GM18873 (cell line): ENCODE results near the gene VPS36.
A peak's percentile ranks its signal among the peaks of the same experiment; 100 is the strongest.
"Not testable (repeated sequence)": the region's sequence is repeated elsewhere in the genome, so short reads cannot be mapped to it uniquely, and the experiment has no call there.

Experiments
- ATAC-seq: cut with Tn5 transposase; IDR thresholded peaks from one replicate; pipeline ENCODE4 v1.9.1; 2021; ENCODE audit warnings: mild to moderate bottlenecking, moderate library complexity, moderate number of reproducible peaks; ENCODE audit not compliant: unreplicated experiment, low FRiP score

VPS36 gene

DNA sequence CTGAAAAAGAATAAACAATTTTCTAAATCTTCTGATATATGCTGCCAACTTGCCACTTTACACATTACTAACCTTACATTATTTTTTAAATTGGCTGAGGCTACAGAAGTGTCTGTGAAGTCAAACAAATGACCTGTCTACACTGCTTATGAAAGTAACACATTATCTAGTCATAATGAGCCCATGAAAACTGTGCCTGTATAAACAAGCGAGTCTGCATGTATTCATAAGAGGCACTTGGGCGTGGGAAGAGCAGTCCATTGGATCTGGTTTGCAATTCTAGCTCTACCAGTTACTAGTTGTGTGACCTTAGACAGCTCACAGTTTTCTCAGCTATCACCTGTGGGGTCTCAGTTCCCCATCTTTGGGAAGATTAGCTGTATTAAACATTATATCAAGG lies 3.1 kb downstream of the VPS36 start:
- ATAC-seq: no peak

DNA sequence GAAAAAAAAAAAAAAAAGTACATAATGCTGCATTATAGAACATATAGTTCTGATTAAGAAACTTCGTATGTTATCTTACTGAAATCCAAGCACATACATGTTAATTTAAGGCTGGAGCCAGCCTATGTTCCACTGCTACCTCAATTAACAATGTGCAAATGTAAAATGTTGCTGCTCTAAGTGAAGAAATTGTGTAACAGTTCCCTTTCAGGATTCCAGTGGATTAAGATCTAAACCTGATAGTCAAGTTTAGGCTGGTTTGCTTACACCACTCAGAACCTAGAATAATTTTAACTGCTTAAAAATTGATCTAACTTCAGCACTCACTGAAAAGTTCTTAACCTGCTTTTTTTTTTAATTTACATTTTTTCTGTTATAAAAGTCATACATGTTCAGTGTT lies 4.2 kb downstream of the VPS36 start:
- ATAC-seq: no peak

DNA sequence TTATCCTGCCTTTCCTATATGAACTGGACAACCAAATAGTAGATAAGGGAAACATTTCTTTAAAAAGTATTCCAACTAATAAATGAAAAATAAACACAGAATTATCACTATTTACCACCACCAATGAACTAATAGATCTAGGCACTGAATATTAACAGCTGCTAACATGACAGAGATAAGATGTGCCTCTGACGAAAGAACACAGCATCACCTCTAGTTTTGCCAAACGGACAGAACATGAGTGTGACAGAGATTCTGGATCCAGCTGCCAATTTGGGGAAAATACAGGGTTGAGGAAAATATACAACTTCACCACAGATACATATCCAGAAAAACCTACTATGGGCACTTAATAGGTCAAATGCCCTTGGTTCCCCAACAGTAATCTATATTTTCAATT lies 18.0 kb downstream of the VPS36 start:
- ATAC-seq: no peak

DNA sequence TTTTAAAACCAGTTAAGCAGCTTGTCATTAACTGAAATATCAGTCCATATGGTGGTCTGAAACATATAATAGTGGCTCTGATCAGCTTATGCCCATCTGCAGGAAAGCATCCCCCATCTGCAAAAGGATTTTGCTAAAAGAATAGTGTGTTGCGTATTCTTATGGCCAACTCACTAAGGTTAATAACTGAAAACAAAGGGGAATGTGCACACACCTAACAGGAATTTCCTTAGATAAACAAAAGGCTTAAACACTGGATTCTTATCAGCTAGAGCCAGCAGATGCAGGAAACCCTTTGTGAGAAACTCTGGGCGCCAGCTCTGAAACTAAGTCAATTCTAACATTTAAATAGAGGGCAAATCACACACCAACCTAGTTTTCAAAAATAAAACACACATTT lies 22.1 kb downstream of the VPS36 start:
- ATAC-seq: no peak

DNA sequence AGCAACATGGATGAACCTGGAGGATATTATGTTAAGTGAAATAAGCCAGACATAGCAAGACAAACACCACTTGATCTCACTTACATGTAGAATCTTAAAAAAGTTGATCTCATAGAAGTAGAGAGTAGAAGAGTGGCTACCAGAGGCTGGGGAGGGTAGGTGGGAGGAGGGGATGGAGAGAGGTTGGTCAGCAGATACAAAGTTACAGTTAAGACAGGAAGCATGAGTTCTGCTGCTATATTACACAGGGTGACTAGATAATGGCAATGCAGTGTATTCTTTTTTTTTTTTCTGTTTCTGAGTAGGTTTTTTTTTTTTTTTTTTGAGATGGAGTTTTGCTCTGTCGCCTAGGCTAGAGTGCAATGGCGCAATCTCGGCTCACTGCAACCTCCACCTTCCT lies 29.2 kb downstream of the VPS36 start:
- no peak for ATAC-seq

DNA sequence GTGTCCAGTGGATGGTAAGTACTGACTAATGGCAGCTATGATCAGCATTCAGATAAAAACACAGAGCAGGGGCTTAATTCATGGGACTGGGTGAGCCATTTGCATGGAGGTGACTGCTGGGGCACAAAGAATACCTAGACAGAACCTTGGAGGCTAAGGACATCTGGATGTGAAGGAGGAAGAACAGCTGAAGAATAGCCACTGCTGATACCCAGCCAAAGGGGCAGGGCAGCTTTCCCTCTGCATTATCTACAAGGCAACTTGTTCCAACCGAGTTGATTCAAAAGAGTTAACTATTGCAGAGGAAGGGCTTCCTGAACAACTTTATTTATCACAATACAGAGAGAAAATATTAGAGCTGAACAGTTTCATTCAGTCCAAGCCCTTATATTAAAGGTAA lies 31.4 kb downstream of the VPS36 start:
- no peak for ATAC-seq

DNA sequence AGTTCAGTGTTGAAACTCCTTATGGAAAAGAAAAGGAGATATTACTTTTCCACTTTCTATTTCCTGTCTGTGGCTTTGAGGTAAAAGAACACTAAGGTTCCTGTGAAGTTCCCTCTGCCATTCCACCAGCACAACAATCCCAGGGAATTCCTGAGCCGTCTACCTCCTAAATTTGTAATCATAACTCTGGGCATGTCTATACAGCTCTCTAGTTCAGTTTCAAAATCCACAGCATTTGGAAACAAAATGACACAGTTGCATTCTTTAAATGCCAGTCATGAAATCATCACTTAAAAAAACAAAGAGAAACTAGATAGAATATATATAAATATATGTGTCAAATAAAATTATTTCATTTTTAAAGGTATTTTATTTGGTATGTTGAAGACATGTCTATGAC lies 35.5 kb downstream of the VPS36 start:
- ATAC-seq: no peak

DNA sequence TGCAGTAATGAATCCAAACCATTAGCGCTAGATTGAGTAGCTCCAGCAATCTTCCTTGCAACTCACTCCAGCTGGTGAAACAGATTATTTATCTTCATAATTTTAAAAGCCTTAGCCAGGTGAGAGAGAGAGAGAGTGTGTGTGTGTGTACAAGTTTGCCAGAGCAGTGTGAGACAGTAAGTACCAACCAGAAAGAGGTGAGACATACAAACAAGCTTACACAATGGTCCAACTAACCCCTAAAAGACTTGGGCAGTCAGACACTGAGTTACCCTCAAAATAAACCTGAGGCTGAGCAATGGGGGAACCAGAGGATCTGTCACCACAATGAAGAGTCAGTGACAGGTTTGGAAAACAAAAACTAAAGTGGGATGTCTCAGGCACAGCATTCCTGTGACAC lies 36.4 kb downstream of the VPS36 start:
- ATAC-seq: no peak

DNA sequence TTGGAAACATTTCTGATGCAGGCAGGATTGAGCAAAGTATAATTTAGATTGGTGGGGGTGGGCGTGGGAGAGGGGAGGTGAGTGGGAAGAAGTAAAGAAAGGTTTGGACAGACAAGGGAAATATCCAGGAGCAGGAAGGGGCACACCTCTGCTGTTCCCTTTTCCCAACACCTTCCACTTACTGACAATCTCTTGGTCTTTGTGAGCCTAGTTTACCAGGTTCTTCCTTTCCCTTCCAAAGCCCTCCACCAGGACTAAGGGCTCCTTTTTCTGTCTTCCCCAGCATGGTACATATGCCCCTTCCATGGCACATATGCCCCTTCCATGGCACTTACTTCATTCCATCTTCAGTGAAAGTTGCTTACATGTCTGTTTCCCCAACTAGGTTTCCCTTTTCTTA lies 38.3 kb downstream of the VPS36 start:
- no peak for ATAC-seq

DNA sequence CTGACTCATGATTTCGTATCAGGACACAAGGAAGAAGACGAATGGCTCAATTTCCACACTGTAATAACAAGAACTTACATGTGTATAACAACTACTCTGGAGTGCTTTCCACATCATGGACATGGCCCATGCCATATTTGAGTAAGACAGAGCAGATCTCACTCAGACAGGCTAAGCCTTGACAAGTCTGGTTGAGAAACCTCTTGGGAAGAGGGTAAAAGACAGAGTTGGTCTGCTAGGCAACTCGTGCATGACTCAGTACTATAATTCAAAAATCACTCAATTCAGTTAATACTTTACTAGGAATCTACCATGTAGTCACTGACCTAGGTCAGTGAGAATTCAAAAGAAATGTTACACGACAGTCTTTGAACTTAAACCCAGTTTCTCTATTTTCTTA lies 38.8 kb downstream of the VPS36 start:
- ATAC-seq: peak; percentile 96

DNA sequence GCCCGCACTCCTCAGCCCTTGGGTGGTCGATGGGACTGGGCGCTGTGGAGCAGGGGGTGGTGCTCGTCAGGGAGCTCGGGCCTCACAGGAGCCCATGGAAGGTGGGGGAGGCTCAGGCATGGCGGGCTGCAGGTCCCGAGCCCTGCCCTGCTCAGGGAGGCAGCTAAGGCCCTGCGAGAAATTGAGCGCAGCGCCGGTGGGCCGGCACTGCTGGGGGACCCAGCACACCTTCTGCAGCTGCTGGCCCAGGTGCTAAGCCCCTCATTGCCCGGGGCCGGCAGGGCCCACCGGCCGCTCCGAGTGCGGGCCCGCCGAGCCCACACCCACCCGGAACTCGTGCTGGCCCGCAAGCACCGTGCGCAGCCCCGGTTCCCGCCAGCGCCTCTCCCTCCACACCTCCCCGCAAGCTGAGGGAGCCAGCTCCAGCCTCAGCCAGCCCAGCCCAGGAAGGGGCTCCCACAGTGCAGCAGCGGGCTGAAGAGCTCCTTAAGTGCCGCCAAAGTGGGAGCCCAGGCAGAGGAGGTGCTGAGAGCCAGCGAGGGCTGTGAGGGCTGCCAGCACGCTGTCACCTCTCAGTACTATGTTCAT lies 42.3 kb downstream of the VPS36 start:
- ATAC-seq: not testable (repeated sequence)

DNA sequence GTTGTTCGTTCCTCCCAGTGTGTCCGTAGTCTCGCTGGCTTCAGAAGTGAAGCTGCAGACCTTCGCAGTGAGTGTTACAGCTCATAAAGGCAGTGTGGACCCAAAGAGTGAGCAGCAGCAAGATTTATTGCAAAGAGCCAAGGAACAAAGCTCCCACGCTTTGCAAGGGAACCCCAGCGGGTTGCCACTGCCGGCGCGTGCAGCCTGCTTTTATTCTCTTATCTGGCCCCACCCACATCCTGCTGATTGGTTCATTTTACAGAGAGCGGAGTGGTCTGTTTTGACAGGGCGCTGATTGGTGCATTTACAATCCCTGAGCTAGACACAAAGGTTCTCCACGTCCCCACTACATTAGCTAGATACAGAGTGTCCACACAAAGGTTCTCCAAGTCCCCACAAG lies 43.0 kb downstream of the VPS36 start:
- not testable (repeated sequence) for ATAC-seq

DNA sequence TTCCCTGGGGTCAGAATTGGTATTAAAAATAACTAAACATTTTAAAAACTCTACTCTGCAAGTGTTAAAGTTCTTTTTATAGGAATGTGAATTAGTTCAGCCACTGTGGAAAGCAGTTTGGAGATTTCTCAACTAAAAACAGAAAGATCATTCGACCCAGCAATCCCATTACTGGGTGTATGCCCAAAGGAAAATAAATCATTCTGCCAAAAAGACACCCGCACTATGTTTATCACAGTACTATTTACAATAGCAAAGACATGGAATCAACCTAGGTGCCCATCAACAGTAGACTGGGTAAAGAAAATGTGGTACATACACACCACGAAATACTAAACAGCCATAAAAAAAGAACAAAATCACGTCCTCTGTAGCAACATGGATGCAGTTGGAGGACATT lies 43.8 kb downstream of the VPS36 start:
- ATAC-seq: no peak

DNA sequence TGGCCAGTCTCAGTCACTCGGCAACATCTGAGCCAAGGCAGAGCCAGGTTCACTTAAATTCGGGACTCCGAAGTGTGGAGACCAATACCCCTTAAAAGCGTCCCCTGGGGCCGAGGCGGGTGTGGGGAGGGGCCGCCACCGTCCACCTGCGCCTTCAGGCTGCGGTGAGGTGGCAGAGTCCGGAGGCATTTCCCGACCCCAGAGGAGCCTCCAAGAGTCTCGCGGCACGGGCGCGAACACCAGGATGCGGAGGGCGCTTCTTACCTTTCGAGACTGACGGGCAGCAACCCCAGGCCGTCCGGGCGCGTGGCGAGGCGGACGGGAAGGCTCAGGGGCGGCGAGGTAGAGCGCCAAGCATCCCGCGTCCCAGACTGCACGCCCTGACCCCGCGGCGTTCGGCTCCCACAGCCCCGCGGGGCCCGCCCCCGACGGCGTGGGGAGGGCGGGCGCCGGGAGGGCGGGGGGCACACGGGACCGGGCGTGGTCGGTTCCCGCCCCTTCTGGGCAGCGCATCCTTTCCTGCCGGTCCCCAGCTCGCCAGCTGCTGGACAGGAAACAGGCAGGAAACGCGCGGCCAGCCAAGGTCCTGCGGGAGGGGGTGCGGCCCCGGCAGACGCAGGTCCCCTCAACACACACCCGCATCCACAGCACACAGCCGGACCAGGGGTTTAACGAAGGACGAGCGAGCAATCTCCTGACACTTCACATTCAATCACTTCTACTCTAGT lies 44.5 kb downstream of the VPS36 start, which contains the start of gene THSD1:
Gene THSD1, minus strand, starts transcription at position 406 of the 728 bp plus-strand sequence. CDS start 3,572 bp downstream, outside the sequence.
- ATAC-seq: no peak

DNA sequence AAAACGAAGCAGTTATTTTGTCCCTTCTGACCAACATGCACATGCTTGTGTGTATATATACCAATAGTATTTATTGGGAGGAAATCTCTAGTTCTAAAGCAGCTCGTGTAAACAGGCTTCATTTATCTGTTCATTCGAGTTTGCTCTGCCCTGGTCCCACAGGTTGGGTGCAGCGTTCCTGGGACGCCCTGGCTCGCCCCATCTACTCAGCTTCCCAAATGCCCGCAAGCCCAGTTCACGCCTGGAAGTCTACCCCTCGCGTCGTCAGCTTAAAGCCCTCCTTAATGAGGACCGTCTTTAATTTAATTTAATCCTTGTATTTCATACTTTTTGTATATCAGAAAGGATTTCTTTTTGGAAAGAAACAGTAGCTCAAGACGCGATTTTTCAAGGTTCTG lies 45.1 kb downstream of the VPS36 start:
- no peak for ATAC-seq

DNA sequence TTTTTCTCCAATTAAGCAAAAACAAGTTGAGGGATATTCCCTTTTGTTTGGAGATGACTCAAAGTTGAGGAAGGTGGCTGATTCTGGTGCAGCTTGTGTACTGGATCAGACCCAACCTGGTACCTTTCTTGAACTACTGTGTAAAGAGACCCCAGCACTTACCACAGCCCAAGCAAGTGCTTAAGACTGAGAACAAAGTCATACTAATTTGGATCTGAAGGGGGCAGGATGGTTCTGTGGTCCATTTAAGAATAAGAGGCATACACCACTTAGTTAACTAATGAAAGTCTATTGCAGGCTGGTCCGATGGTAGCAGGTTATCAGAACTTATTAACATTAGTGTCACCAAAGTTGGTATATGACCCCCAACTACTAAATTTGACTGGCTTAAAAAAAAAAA lies 50.7 kb downstream of the VPS36 start:
- no peak for ATAC-seq

DNA sequence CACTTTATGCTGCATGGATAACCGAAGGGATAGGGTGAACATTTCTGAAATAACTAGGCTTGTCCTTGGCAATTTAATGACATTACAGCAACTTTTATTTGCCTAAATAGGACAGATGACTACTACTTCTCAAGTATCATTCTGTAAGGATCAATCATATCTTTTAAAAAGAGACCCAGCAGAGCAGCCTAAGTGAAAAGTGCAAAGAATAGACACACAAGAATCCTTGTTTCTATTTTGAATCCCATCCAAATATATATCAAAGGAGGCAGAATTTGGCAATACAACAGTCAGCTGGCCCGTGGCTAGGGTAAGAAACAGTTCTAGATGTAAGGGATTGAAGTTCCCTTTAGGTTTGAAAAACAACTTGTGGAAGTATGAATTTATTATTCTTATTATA lies 51.4 kb downstream of the VPS36 start:
- ATAC-seq: no peak

DNA sequence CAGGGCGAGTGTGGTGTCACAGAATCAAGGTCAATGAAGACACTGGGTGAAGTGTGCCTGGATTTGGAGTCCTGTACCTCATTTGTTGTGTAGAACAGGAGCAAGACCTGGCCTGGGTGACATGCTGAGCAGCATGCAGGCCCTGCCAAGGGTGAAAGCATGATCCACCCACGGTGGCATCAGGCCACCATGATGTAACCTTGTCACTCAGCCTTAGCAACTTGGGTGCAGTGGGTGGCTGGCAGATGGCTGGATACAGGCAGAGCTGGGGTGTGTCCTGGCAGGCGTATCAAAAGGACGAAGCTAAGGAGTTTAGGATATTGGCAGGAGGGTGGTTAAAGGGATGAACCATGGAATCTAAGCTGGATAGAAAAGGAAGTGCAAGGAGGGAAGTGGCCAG lies 54.7 kb downstream of the VPS36 start:
- ATAC-seq: no peak

DNA sequence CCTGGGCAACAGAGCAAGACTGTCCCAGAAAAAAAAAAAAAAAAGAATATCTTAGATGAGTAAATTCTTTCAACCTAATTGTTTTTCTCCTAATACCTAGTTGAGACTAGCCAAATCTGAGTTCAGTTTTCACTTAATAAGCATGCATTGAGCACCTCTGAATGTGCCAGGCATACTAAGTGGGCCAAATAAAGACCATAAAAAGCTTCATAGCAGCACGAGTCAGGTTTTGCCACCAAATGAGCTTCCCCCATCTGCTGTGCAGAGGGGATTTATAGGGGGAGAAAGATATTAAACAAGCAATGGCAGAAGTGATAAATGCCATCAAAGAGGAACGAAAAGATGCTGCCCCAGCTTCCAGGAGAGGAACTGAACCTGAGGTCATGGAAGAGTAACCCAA lies 55.8 kb downstream of the VPS36 start:
- ATAC-seq: no peak

DNA sequence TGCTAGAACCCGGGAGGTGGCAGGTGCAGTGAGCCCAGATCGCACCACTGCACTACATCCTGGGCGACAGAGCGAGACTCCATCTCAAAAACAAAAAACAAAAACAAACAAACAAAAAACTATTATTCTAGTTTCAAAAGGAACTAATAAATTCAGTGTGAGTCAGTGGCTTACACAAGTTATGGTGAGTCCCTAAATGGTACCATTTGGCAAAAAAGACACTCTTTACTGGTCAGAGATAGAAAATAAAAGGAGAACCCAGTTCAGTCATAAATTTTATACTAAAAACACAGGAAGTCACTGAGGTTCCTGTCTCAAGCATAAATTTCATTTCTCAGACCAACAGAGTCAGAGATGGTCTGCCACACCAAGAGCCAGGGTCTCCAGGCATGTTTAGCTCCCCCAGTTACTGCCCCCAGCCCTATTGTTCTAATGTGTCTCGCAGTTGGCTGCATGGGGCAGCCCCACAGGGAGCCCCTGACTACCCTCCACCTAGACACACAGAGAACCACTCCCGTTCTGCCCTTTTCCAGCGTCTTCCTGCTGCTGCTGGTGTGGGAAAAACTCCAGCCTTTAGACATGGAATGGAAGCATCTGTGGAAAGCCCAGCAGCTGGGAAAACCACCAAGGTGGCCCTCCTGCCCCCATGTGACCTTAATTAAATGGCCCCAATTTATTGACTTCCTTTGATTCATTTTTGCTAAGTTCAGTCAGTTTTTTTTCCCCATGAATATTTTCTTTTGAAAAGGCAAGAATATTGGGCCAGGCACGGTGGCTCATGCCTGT lies 56.7 kb downstream of the VPS36 start:
- ATAC-seq: no peak

DNA sequence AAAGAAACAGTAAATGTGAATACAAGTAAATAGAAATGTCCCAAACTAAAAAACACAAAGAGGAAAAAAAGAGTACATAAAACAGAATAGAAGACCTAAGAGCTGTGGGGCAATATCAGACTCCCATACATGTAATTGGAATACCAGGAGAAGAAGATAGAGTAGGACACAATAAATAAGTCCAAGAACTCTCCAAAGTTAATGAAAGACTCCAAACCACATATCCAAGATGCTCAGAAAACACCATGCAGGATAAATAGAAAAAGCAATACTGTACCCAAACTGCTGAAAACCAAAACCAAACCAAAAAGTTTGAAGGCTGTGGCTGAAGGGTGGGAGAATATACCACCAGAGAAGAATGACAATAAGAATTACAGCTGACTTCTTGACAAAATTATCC lies 62.7 kb downstream of the VPS36 start:
- no peak for ATAC-seq

DNA sequence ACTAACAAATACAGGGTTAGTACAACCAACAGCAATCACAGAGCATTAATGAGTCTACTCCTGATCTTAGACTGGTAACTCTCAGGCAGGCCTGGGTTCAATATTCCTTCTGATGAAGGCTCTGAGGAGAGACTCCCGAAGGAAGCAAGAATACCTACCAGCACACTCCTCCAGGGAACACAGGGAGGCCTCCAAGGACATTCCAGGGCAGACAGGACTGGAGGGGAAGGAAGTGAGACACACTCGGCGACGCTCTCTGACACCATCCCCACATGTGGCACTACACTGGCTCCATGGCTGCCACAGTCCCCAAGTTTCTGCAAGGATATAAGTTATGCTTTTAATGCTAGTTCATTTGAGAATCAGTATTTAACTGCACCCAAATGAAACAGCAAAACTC lies 64.6 kb downstream of the VPS36 start:
- ATAC-seq: no peak
